Stomach smooth muscle (tissue), 2 donors: ENCODE measurements around the gene BATF.

Experiments used
- H3K27ac ChIP-seq: one replicate; pipeline ENCODE4 v1.7.0; 2013; ENCODE audit warnings: mild to moderate bottlenecking, low read length, inconsistent platforms
- H3K27me3 ChIP-seq, 2 donors: one replicate each; pipeline ENCODE4 v1.7.0; 2013; ENCODE audit warnings: low read length in 2 of 2; ENCODE audit not compliant: insufficient read depth in 2 of 2, control insufficient read depth in 1 of 2
- H3K36me3 ChIP-seq, 2 donors: one replicate each; pipeline ENCODE4 v1.7.0; 2013; ENCODE audit warnings: low read length in 2 of 2; ENCODE audit not compliant: control insufficient read depth in 2 of 2, insufficient read depth in 2 of 2
- H3K4me1 ChIP-seq: one replicate; pipeline ENCODE4 v1.7.0; 2013; ENCODE audit warnings: low read length; ENCODE audit not compliant: control insufficient read depth, insufficient read depth
- H3K4me3 ChIP-seq, 2 donors: one replicate each; pipeline ENCODE4 v1.7.0; 2013; ENCODE audit warnings: low read length in 2 of 2
- H3K9ac ChIP-seq, 2 donors: one replicate each; pipeline ENCODE4 v1.7.0; 2013; ENCODE audit warnings: low read length in 2 of 2, mild to moderate bottlenecking in 1 of 2
- H3K9me3 ChIP-seq, 2 donors: one replicate each; pipeline ENCODE4 v1.7.0; 2013; ENCODE audit warnings: low read length in 2 of 2; ENCODE audit not compliant: control insufficient read depth in 2 of 2
- donor health status: healthy.
- donor health status: Pancreatic carcinoma.

Gene BATF

DNA sequence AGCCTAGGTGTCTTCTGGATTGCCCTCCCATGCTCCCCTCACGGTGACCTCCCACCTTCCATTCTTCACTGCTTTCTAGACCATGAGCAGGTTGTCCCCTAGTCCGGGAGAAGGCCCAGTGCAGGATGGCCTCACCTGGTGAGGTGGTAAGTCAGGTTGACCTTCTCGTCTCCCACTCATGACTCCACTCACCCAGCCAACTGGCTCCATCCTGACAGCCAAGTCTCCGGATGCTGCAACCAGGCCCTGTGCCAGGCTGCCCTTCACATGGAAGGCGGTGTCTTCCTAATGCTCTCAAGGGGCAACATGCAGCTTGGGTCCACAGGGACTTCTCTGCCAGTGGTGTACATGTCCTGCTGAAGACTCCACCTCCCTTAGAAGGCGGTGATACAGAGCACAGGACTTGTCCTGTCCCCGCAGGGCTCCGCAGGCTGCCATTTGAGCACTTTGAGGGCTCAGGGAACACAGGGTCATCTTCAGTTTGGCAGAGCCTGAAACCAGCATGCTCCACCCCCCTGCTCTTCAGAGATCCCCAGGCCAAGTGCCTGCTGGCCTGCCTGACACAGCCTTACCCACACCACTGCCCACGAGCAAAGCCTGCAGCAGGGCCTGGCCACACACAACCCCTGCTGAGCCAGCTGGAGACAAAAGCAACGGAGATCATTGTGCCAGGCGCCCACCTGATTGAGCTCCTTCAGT lies 25.4 kb downstream of the BATF start:
- Histone ChIP-seq H3K27me3 (peaks cover 0 to 2% of the 10 kb centered on the region in 2 donors), H3K9me3 (no peaks in the 10 kb centered on the region), H3K27ac (no peak overlapping the region), H3K4me3 (no peak overlapping the region), H3K9ac (no peak overlapping the region), H3K36me3 (no peaks in the 10 kb centered on the region), H3K4me1 (peaks cover 5% of the 10 kb centered on the region)

DNA sequence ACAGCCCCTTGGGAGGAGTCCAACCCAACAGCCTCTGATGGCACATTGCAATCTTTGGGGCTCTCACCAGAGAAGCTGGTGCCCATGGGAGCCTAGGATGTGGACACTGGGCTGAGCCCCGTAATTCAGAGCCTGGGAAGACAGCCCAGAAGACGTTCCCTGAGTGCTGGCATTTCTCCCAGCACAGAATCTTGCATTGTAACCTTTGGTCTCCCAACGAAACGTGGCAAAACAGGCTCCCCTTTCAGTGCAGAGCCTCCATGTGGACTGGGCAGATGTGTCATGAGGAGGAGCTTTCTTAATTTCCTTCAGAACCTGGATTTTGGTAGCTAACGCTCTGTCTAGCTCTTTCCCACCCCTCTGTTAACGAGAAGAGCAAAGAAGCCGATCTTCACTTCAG lies 26.3 kb downstream of the BATF start:
- no peaks in the 10 kb centered on the region for H3K9me3 ChIP-seq
- no peak overlapping the region for H3K4me3 ChIP-seq
- peaks cover 2% of the 10 kb centered on the region for H3K4me1 ChIP-seq
- H3K36me3 ChIP-seq: no peaks in the 10 kb centered on the region
- no peak overlapping the region for H3K9ac ChIP-seq
- no peak overlapping the region for H3K27ac ChIP-seq
- peaks cover 0 to 2% of the 10 kb centered on the region in 2 donors for H3K27me3 ChIP-seq

DNA sequence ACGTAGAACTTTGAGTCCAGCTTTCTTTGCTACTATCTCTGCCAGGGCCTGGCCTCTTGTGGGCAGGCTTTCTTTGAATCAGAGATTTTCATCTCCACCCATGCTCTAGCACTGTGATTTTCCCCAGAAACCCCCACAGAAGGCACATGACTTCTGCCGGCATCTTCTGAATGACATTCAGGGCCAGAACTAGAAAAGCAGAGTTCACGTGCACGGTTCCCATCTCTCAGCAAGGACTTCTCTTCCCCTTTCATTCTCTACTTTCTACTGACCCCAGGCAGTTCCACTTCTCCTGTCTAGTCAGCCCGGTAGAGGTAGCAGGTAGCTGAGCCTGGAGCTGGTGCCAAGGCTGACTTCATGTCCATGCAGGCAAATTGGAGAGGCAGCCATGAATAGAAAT lies 26.9 kb downstream of the BATF start:
- Histone ChIP-seq H3K27me3 (peaks cover 0 to 2% of the 10 kb centered on the region in 2 donors), H3K36me3 (no peaks in the 10 kb centered on the region), H3K4me1 (peaks cover 2% of the 10 kb centered on the region), H3K9me3 (no peaks in the 10 kb centered on the region), H3K9ac (no peak overlapping the region), H3K4me3 (no peak overlapping the region), H3K27ac (no peak overlapping the region)

- Histone ChIP-seq H3K27me3 (peaks cover 0 to 2% of the 10 kb centered on the region in 2 donors), H3K9me3 (no peaks in the 10 kb centered on the region), H3K9ac (no peak overlapping the region), H3K27ac (no peak overlapping the region), H3K4me1 (peaks cover 2% of the 10 kb centered on the region), H3K36me3 (no peaks in the 10 kb centered on the region), H3K4me3 (no peak overlapping the region)
These were observed 28.8 kb downstream of the BATF start for GRCh38 chr14:75551021-75551420.

DNA sequence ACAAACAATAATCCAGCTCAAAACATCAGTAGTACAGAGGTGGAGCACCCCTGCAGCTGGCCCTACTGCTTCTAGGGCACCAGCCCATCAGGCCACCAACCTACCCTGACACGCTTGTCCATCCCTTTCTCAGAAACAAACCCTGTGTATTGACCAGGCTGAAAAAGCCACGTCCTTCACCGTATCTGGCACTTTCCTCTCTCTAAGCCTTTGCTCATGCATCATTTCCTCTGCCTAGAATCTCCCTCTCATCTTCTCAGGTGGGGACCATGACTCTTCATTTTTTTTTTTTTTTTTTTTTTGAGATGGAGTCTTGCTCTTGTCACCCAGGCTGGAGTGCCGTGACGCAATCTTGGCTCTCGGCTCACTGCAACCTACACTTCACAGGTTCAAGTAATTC lies 30.9 kb downstream of the BATF start:
- H3K36me3 ChIP-seq: no peaks in the 10 kb centered on the region

GRCh38 chr14:75553761-75554364 lies 31.6 kb downstream of the BATF start:
- Histone ChIP-seq H3K27me3 (peaks cover 0 to 2% of the 10 kb centered on the region in 2 donors), H3K4me3 (no peak overlapping the region), H3K27ac (no peak overlapping the region), H3K9me3 (peaks cover 0 to 2% of the 10 kb centered on the region in 2 donors), H3K4me1 (peaks cover 2% of the 10 kb centered on the region), H3K36me3 (no peaks in the 10 kb centered on the region), H3K9ac (no peak overlapping the region)

More for the DNA sequence above, 30.9 kb downstream of the BATF start:
- peaks cover 0 to 2% of the 10 kb centered on the region in 2 donors for H3K27me3 ChIP-seq
- H3K4me1 ChIP-seq: peaks cover 2% of the 10 kb centered on the region
- H3K9ac ChIP-seq: no peak overlapping the region
- no peak overlapping the region for H3K27ac ChIP-seq
- H3K9me3 ChIP-seq: peaks cover 0 to 2% of the 10 kb centered on the region in 2 donors
- H3K4me3 ChIP-seq: no peak overlapping the region

DNA sequence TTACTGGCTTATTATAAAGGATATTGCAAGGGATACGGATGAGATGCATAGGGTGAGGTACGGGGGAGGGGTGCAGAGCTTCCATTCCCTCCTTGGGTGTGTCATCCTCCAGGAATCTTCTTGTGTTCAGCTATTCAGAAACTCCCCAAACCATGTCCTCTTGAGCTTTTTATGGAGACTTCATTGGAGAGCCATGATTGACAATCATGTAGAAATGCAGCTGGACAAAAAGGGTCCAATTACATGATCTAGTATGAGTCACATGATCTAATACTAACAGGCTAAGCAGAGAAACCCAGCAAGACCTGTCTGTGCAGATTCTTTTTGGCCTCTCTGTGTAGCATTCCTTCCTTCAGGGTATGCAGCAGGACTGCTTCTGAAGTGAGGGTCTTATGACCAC lies 32.2 kb downstream of the BATF start:
- Histone ChIP-seq H3K4me1 (peaks cover 2% of the 10 kb centered on the region), H3K9me3 (peaks cover 0 to 2% of the 10 kb centered on the region in 2 donors), H3K4me3 (no peak overlapping the region), H3K27me3 (peaks cover 0 to 2% of the 10 kb centered on the region in 2 donors), H3K36me3 (no peaks in the 10 kb centered on the region), H3K27ac (no peak overlapping the region), H3K9ac (no peak overlapping the region)

DNA sequence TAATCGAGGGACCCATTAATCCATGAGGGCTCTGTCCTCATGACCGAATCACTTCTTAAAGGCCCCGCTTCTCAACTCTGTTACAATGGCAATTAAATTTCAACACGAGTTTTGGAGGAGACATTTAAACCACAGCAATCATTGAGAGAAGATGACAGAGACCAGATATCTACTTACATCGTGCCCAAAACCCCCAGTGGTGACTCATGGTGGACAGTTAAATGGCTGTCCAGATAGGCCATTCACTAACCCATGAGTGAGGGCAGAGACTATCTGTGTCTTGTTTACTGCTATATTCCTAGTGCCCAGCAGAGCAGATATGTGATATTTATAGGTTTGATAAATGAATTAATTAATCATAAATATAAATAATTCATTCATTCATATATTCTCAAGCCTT lies 36.2 kb downstream of the BATF start:
- no peak overlapping the region for H3K9ac ChIP-seq
- H3K36me3 ChIP-seq: no peaks in the 10 kb centered on the region
- peaks cover 0 to 2% of the 10 kb centered on the region in 2 donors for H3K27me3 ChIP-seq
- H3K9me3 ChIP-seq: peaks cover 0 to 2% of the 10 kb centered on the region in 2 donors
- H3K27ac ChIP-seq: no peak overlapping the region
- no peak overlapping the region for H3K4me3 ChIP-seq
- H3K4me1 ChIP-seq: peaks cover 4% of the 10 kb centered on the region

DNA sequence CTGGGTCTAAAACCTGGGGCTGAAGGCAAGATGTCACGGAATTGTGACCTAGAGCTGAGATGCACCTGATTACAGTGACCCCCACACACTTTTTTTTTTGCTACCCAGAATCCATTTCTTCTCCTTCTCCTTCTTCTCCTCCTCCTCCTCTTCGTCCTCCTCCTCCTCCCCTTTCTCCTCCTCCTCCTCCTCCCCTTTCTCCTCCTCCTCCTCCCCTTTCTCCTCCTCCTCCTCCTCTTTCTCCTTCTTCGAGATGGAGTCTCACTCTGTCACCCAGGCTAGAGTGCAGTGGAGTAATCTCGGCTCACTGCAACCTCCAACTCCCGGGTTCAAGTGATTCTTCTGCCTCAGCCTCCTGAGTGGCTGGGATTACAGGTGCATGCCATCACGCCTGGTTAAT lies 36.8 kb downstream of the BATF start:
- peaks cover 0 to 2% of the 10 kb centered on the region in 2 donors for H3K27me3 ChIP-seq
- no peak overlapping the region for H3K4me3 ChIP-seq
- H3K27ac ChIP-seq: no peak overlapping the region
- peaks cover 4% of the 10 kb centered on the region for H3K4me1 ChIP-seq
- H3K9ac ChIP-seq: no peak overlapping the region
- peaks cover 0 to 2% of the 10 kb centered on the region in 2 donors for H3K9me3 ChIP-seq
- H3K36me3 ChIP-seq: no peaks in the 10 kb centered on the region

DNA sequence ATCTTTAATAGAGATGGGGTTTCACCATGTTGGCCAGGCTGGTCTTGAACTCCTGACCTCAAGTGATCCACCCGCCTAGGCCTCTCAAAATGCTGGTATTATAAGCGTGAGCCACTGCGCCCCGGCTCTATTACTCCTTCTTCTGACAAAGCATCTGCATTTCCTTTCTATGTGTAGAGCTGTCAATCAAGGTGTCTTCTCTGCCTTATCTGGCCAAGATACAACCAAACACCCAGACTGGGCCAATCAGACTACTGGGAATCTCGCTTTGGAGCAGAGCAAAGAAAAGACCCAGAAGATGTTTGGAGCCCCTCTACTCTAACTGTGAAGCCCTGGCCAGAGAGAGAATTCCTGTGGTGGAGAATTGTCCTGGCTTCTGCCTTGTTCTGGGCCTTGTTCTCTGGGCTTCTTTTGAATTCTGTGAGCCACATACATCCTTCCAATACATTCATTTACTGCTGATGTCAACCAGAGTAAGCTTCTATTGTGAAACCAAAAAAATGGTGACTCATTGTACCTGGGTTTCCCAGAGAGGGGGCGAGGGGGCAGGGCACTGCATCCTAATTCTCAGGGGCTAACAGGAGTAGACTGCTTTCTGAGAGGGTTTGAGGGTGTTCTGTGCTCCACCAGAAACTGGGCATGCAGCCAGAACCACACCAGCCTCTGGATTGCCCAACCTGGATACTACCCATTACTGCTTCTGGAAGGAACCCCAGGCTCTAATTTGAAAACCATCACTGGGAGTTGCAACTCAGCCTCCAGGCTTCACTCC lies 37.4 kb downstream of the BATF start:
- H3K4me3 ChIP-seq: no peak overlapping the region
- peaks cover 4% of the 10 kb centered on the region for H3K4me1 ChIP-seq
- H3K27ac ChIP-seq: no peak overlapping the region
- peaks cover 0 to 2% of the 10 kb centered on the region in 2 donors for H3K27me3 ChIP-seq
- no peak overlapping the region for H3K9ac ChIP-seq
- no peaks in the 10 kb centered on the region for H3K36me3 ChIP-seq
- H3K9me3 ChIP-seq: peaks cover 0 to 2% of the 10 kb centered on the region in 2 donors
